ENCODE measurements around the gene SUPT16H. TPM values are rescaled to one million over a fixed set of nuclear protein-coding genes. Genes with fewer than 3 reads are reported as not detected.

Gene SUPT16H
- total and polyA plus RNA-seq, 10 of the 15 experiments (the other 5 are each of a cell fraction or from before 2014, with no cell fraction given), result 90.7 to 201 (median 121) TPM

DNA sequence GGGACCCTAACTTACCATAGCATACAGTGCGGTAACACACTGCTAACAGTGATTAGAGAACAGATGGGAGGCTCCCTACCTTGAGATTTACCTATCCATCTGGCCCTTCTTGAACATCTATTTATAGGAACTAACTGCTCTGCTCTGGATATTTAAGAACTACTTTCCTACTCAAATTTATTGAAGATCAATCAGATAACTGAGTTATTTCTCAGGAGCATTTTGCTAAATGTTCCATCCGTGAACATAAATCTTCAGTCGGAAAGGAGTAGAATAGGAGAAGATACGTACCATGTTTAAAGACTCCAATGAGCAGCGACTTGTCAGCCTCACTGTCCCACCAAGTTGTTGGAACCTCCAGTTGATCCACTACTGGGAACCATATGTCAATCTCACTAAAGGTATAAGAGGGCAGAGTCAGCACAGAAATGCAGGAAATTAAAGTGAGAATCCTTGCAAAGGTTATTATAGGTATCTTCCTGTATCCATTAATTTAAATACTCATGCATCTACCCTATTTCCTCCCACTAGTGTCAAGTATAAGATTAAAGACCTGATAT, 15.6 kb upstream of the SUPT16H start:
- H3K4me3 ChIP-seq, result no peak overlapping the region
- POLR2A ChIA-PET, result no interaction called here
- FAIRE-seq, result no peak
- H3K27me3 ChIP-seq (replicated peaks in 1 of 2; ENCODE audit: control insufficient read depth in 2 of 2, insufficient read depth in 2 of 2, low read length in 1 of 2), result no peaks in the 10 kb centered on the region
- no peaks in the 10 kb centered on the region for H4K20me1 ChIP-seq (ENCODE audit: control insufficient read depth, insufficient read depth)
- TF ChIP-seq KDM1A (IDR thresholded peaks at IDR 0.05; ENCODE audit: borderline replicate concordance), result no peak
- no peak for TF ChIP-seq BHLHE40 (IDR thresholded peaks at IDR 0.05; ENCODE audit: borderline replicate concordance in 1 of 2, low read depth in 2 of 2, low read length in 1 of 2)
- no peak for TF ChIP-seq FOXM1 (IDR thresholded peaks at IDR 0.05; ENCODE audit: low read depth, low read length)
- H2AFZ ChIP-seq (ENCODE audit: control insufficient read depth, low read depth, low read length), result no peak overlapping the region
- no peak for DNase-seq (ENCODE audit: low read depth, low spot score)
- SMC1A ChIA-PET (ENCODE audit: uncharacterized antibody, unreplicated experiment), result no interaction called here
- no peaks in the 10 kb centered on the region for H3K9me3 ChIP-seq (replicated peaks; ENCODE audit: control insufficient read depth, insufficient read depth, low read length)
- H3K4me1 ChIP-seq (ENCODE audit: control insufficient read depth, insufficient read depth, low read length), result no peaks in the 10 kb centered on the region
- H3K9ac ChIP-seq (ENCODE audit: control insufficient read depth, insufficient read depth, low read length), result no peak overlapping the region
- in situ Hi-C loops (cut with MboI) (no loop called here), intact Hi-C loops (cut with micrococcal nuclease; ENCODE audit: unreplicated experiment) (no loop called here)
- RAD21 ChIA-PET (ENCODE audit: unreplicated experiment), result no interaction called here
- CTCF ChIA-PET, result no interaction called here
- H3K27ac ChIP-seq (ENCODE audit: control insufficient read depth, insufficient read depth), result no peak overlapping the region
- no peak overlapping the region for H3K4me2 ChIP-seq (ENCODE audit: control insufficient read depth, insufficient read depth)
- no peak for ATAC-seq
- H3K36me3 ChIP-seq (ENCODE audit: control insufficient read depth in 2 of 2, insufficient read depth in 2 of 2, low read length in 1 of 2), result peaks cover 23 to 54% of the 10 kb centered on the region in 2 experiments
- 98% methylated on average over 5 of the region's 5 CpGs for WGBS (ENCODE audit: insufficient coverage, insufficient replicate concordance, low lambda C conversion rate, missing lambda C conversion rate)
- no peaks in the 10 kb centered on the region for H3K79me2 ChIP-seq (ENCODE audit: control insufficient read depth, insufficient read depth, low read length)
- no TSS peak for BruUV-seq (replicated peaks)

- WGBS (ENCODE audit: insufficient coverage, insufficient replicate concordance, low lambda C conversion rate, missing lambda C conversion rate), result 98% methylated on average over 4 of the region's 4 CpGs
- intact Hi-C loops (cut with micrococcal nuclease; ENCODE audit: unreplicated experiment) (no loop called here), in situ Hi-C loops (cut with MboI) (no loop called here)
- ChIA-PET CTCF (no interaction called here), RAD21 (ENCODE audit: unreplicated experiment) (no interaction called here), SMC1A (ENCODE audit: uncharacterized antibody, unreplicated experiment) (no interaction called here), POLR2A (no interaction called here)
- H4K20me1 ChIP-seq (ENCODE audit: control insufficient read depth, insufficient read depth), result no peaks in the 10 kb centered on the region
- H3K27me3 ChIP-seq (replicated peaks in 1 of 2; ENCODE audit: control insufficient read depth in 2 of 2, insufficient read depth in 2 of 2, low read length in 1 of 2), result no peaks in the 10 kb centered on the region
- H3K79me2 ChIP-seq (ENCODE audit: control insufficient read depth, insufficient read depth, low read length), result no peaks in the 10 kb centered on the region
- H3K27ac ChIP-seq (ENCODE audit: control insufficient read depth, insufficient read depth), result no peak overlapping the region
- no peak overlapping the region for H3K9ac ChIP-seq (ENCODE audit: control insufficient read depth, insufficient read depth, low read length)
- H3K9me3 ChIP-seq (replicated peaks; ENCODE audit: control insufficient read depth, insufficient read depth, low read length), result no peaks in the 10 kb centered on the region
- no peak overlapping the region for H3K4me3 ChIP-seq
- H3K36me3 ChIP-seq (ENCODE audit: control insufficient read depth in 2 of 2, insufficient read depth in 2 of 2, low read length in 1 of 2), result peaks cover 26 to 57% of the 10 kb centered on the region in 2 experiments
- FAIRE-seq (no peak), DNase-seq (ENCODE audit: low read depth, low spot score) (no peak), ATAC-seq (no peak)
- BruUV-seq (replicated peaks), result no TSS peak
- H2AFZ ChIP-seq (ENCODE audit: control insufficient read depth, low read depth, low read length), result no peak overlapping the region
- H3K4me2 ChIP-seq (ENCODE audit: control insufficient read depth, insufficient read depth), result no peak overlapping the region
- no peaks in the 10 kb centered on the region for H3K4me1 ChIP-seq (ENCODE audit: control insufficient read depth, insufficient read depth, low read length)
- TF ChIP-seq ZNF592 (IDR thresholded peaks at IDR 0.05) (no peak), USF1 (IDR thresholded peaks at IDR 0.05; ENCODE audit: borderline replicate concordance, extremely low read length, insufficient read depth, low read depth, low read length) (no peak)
- TF ChIP-seq, protein P1, sequence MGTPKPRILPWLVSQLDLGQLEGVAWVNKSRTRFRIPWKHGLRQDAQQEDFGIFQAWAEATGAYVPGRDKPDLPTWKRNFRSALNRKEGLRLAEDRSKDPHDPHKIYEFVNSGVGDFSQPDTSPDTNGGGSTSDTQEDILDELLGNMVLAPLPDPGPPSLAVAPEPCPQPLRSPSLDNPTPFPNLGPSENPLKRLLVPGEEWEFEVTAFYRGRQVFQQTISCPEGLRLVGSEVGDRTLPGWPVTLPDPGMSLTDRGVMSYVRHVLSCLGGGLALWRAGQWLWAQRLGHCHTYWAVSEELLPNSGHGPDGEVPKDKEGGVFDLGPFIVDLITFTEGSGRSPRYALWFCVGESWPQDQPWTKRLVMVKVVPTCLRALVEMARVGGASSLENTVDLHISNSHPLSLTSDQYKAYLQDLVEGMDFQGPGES (IDR thresholded peaks at IDR 0.05), result no peak
Measured at GRCh38 chr14:21398901-21399300, 15.1 kb upstream of the SUPT16H start.
